Osteocyte (in vitro differentiated cells): ENCODE results near the gene CARD11. TPM values are rescaled to one million over a fixed set of nuclear protein-coding genes. Genes with fewer than 3 reads are reported as not detected.

Experiments
- DNase-seq: peaks from one replicate; pipeline ENCODE4 v3.0.0; 2021; ENCODE audit warnings: mixed read lengths; ENCODE audit not compliant: unreplicated experiment; ENCODE audit errors: extremely low spot score
- H3K27ac Mint-ChIP-seq: one replicate; pipeline ENCODE4 v1.8.0; 2021; ENCODE audit warnings: mild to moderate bottlenecking, mixed read lengths; ENCODE audit not compliant: unreplicated experiment
- H3K27me3 Mint-ChIP-seq: one replicate; pipeline ENCODE4 v1.8.0; 2021; ENCODE audit warnings: mixed read lengths; ENCODE audit not compliant: unreplicated experiment
- H3K36me3 Mint-ChIP-seq: one replicate; pipeline ENCODE4 v1.8.0; 2021; ENCODE audit warnings: mixed read lengths; ENCODE audit not compliant: unreplicated experiment
- H3K4me1 Mint-ChIP-seq: one replicate; pipeline ENCODE4 v1.8.0; 2021; ENCODE audit warnings: mixed read lengths; ENCODE audit not compliant: unreplicated experiment
- H3K4me3 Mint-ChIP-seq: one replicate; pipeline ENCODE4 v1.8.0; 2021; ENCODE audit warnings: mild to moderate bottlenecking, moderate library complexity, mixed read lengths; ENCODE audit not compliant: unreplicated experiment
- H3K9me3 Mint-ChIP-seq: one replicate; pipeline ENCODE4 v1.8.0; 2021; ENCODE audit warnings: mixed read lengths; ENCODE audit not compliant: unreplicated experiment
- total RNA-seq: library from RNA; stranded (reverse); gene quantifications from 2 replicates; pipeline ENCODE4 v1.2.1, GENCODE V29; 2021
- TF ChIP-seq, protein P1 (sequence below): fragments of 200-600 bp; sonication (generic); IDR thresholded peaks from 2 replicates; pipeline ENCODE4 v1.5.0; 2021; ENCODE audit warnings: antibody characterized with exemption, mild to moderate bottlenecking, moderate library complexity

Gene CARD11
- total RNA-seq, 1 donor from 2014 or later = 0.24 TPM

DNA sequence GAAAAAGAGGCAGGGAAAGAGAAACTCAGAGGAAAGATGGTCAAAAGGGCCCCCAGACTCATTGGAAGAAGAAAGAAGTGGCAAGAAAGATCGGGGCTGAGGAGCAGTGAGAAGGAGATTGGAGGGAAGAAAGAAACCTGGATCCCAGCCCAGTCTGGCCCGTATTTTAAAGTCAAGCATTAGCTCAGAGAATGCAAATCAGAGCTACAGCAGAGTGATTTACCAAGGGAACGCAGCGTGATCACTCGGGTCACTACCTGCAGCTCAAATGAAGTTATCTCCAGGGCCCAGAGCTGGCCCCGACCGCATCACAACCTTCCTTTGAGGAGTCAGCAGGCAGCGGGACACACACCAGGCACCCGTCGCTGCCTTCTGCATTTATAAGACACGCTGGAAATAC is 72.8 kb downstream of the CARD11 start:
- TF ChIP-seq, protein P1, sequence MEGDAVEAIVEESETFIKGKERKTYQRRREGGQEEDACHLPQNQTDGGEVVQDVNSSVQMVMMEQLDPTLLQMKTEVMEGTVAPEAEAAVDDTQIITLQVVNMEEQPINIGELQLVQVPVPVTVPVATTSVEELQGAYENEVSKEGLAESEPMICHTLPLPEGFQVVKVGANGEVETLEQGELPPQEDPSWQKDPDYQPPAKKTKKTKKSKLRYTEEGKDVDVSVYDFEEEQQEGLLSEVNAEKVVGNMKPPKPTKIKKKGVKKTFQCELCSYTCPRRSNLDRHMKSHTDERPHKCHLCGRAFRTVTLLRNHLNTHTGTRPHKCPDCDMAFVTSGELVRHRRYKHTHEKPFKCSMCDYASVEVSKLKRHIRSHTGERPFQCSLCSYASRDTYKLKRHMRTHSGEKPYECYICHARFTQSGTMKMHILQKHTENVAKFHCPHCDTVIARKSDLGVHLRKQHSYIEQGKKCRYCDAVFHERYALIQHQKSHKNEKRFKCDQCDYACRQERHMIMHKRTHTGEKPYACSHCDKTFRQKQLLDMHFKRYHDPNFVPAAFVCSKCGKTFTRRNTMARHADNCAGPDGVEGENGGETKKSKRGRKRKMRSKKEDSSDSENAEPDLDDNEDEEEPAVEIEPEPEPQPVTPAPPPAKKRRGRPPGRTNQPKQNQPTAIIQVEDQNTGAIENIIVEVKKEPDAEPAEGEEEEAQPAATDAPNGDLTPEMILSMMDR = no peak
- DNase-seq = peak; percentile 53
- Mint-ChIP-seq H3K27me3 (peaks cover 7% of the 10 kb centered on the region), H3K27ac (no peak overlapping the region), H3K4me3 (no peak overlapping the region), H3K36me3 (no peaks in the 10 kb centered on the region), H3K4me1 (no peaks in the 10 kb centered on the region), H3K9me3 (peaks cover under 1% of the 10 kb centered on the region)

DNA sequence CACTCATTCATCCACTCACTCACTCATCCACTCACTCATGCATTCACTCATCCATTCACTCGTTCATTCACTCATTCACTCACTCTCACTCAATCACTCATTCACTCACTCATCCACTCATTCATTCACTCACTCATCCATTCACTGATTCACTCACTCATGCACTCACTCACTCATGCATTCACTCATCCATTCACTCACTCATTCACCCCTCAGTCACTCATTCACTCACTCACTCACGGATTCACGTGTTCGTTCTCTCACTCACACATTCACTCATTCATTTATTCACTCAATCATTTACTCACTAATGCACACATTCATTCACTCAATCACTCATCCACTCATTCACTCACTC is 73.4 kb downstream of the CARD11 start:
- TF ChIP-seq, protein P1 = no peak
- Mint-ChIP-seq H3K4me1 (no peaks in the 10 kb centered on the region), H3K9me3 (peaks cover 6% of the 10 kb centered on the region)

DNA sequence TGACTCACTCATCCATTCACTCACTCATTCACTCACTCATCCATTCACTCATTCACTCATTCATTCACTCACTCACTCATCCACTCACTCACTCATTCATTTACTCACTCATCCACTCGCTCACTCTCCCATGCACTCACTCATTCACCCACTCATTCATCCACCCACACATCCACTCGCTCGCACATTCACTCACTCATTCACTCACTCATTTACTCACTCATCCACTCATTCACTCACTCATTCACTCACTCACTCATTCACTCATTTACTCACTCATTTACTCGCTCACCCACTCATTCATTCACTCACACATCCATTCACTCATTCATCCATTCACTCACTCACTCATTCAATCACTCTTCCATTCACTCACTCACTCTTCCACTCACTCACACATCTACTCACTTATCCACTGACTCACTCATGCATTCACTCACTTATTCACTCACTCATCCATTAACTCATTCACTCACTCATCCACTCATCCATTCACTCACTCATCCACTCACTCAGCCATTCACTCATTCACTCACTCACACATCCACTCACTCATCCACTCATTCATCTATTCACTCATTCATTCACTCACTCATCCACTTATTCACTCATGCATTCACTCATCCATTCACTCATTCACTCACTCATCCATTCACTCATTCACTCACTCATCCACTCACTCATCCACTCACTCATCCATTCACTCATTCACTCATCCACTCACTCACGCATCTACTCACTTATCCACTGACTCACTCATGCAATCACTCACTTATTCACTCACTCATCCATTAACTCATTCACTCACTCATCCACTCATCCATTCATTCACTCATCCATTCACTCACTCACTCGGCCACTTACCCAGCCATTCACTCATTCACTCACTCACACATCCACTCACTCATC is 74.0 kb downstream of the CARD11 start:
- H3K27me3 Mint-ChIP-seq = peaks cover 2% of the 10 kb centered on the region
- no peak overlapping the region for H3K27ac Mint-ChIP-seq
- H3K9me3 Mint-ChIP-seq = peaks cover 6% of the 10 kb centered on the region
- DNase-seq = peak; percentile 8
- TF ChIP-seq, protein P1 = no peak
- no peaks in the 10 kb centered on the region for H3K4me1 Mint-ChIP-seq
- no peaks in the 10 kb centered on the region for H3K36me3 Mint-ChIP-seq
- H3K4me3 Mint-ChIP-seq = no peak overlapping the region

More for the DNA sequence above, 73.4 kb downstream of the CARD11 start:
- no peak for DNase-seq
- Mint-ChIP-seq H3K4me3 (no peak overlapping the region), H3K27me3 (peaks cover 3% of the 10 kb centered on the region), H3K36me3 (no peaks in the 10 kb centered on the region), H3K27ac (no peak overlapping the region)

DNA sequence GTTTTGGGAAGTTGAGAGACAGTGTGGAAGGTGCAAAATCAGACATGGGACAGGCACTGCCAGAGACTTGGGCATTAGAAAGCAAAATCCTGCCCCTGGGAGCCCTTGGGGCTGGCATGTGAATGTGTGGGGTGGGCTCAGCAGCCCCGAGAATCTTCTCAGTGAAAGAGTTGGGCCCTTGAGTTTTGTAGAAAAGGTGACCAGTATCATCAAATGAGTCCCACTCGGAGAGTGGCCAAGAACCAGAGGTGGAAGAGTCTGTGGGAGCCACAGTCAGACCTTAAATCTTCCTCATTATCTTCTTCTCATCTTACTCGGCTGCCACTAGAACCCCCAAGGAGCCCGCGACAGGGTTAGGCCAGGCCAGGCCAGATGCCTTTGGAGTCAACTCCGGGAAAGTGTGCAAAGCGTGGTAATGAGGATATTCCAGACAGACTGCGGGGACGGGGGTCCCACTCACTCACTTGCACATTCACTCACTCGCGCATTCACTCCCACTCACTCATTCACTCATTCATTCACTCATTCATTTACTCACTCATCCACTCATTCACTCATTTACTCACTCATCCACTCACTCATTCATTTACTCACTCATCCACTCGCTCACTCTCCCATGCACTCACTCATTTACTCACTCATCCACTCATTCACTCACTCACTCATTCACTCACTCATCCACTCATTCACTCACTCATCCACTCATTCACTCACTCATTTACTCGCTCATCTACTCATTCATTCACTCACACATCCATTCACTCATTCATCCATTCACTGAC is 74.9 kb downstream of the CARD11 start:
- peaks cover 6% of the 10 kb centered on the region for H3K9me3 Mint-ChIP-seq
- H3K4me1 Mint-ChIP-seq = no peaks in the 10 kb centered on the region
- no peak overlapping the region for H3K4me3 Mint-ChIP-seq
- no peak overlapping the region for H3K27ac Mint-ChIP-seq
- H3K36me3 Mint-ChIP-seq = no peaks in the 10 kb centered on the region
- peak; percentile 64 for DNase-seq
- peaks cover 2% of the 10 kb centered on the region for H3K27me3 Mint-ChIP-seq
- TF ChIP-seq, protein P1 = no peak

DNA sequence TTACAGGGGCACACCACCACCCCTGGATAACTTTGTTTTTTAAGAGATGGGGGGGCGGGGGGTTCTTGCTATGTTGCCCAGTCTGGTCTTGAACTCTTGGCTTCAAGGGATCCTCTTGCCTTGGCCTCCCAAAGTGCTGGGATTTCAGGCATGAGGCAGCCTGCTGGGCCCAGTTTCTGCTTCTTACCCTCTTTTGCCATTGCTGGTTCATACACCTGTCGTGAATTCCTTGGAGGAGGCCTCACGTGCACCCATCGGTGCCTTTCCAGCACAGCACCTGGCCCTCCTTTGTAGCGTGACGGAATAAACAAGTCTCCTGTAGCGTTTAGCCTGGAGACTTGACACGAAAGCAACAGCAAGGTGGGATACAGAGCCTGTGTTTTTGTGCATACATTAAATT is 75.5 kb downstream of the CARD11 start:
- TF ChIP-seq, protein P1 = no peak
- no peaks in the 10 kb centered on the region for H3K4me1 Mint-ChIP-seq

More for the DNA sequence above, 75.5 kb downstream of the CARD11 start:
- DNase-seq = peak; percentile 53
- H3K27ac Mint-ChIP-seq = no peak overlapping the region
- H3K4me3 Mint-ChIP-seq = no peak overlapping the region
- no peaks in the 10 kb centered on the region for H3K36me3 Mint-ChIP-seq
- no peaks in the 10 kb centered on the region for H3K27me3 Mint-ChIP-seq
- H3K9me3 Mint-ChIP-seq = peaks cover 6% of the 10 kb centered on the region
